Measurements from ENCODE around the gene CCDC167. TPM values are rescaled to one million over a fixed set of nuclear protein-coding genes. Genes with fewer than 3 reads are reported as not detected.

The CCDC167 gene
- total and polyA plus RNA-seq, 4 donors, result 16.6 to 57.2 (median 51.1) TPM

- 37% methylated on average over 31 of the region's 38 CpGs for WGBS (ENCODE audit: insufficient coverage)
- H3K4me3 ChIP-seq (ENCODE audit: low read depth, low read length), result no peak overlapping the region
Observed at GRCh38 chr6:37492991-37493660, 6.6 kb downstream of the CCDC167 start.

GRCh38 chr6:37492236-37492972 is 7.3 kb downstream of the CCDC167 start:
- WGBS (ENCODE audit: insufficient coverage), result 7% methylated on average over 4 of the region's 9 CpGs
- Histone ChIP-seq H3K4me3 (ENCODE audit: low read depth, low read length) (no peak overlapping the region), H3K27ac (ENCODE audit: low read depth, low read length) (peak overlapping the region; percentile 1), H3K4me1 (ENCODE audit: control insufficient read depth, insufficient read depth, low read length) (peaks cover 58% of the 10 kb centered on the region), H3K36me3 (ENCODE audit: control insufficient read depth, insufficient read depth, low read length) (peaks cover 6% of the 10 kb centered on the region), H3K27me3 (ENCODE audit: control insufficient read depth, insufficient read depth, low read length) (no peaks in the 10 kb centered on the region), H3K9me3 (ENCODE audit: control insufficient read depth, insufficient read depth, low read length) (no peaks in the 10 kb centered on the region)
- peak in 2 of 6 donors; percentile 80 to 83 for DNase-seq (ENCODE audit: low read depth in 4 of 6, low spot score in 6 of 6)

More at GRCh38 chr6:37492991-37493660, 6.6 kb downstream of the CCDC167 start:
- Histone ChIP-seq H3K27ac (ENCODE audit: low read depth, low read length) (no peak overlapping the region), H3K9me3 (ENCODE audit: control insufficient read depth, insufficient read depth, low read length) (no peaks in the 10 kb centered on the region), H3K27me3 (ENCODE audit: control insufficient read depth, insufficient read depth, low read length) (no peaks in the 10 kb centered on the region), H3K36me3 (ENCODE audit: control insufficient read depth, insufficient read depth, low read length) (peaks cover 4% of the 10 kb centered on the region), H3K4me1 (ENCODE audit: control insufficient read depth, insufficient read depth, low read length) (peaks cover 52% of the 10 kb centered on the region)
- peak in 2 of 6 donors; percentile 81 to 94 for DNase-seq (ENCODE audit: low read depth in 4 of 6, low spot score in 6 of 6)

GRCh38 chr6:37491830-37492208 is 7.9 kb downstream of the CCDC167 start:
- no peaks in the 10 kb centered on the region for H3K9me3 ChIP-seq (ENCODE audit: control insufficient read depth, insufficient read depth, low read length)
- 90% methylated on average over 5 of the region's 5 CpGs for WGBS (ENCODE audit: insufficient coverage)
- H3K36me3 ChIP-seq (ENCODE audit: control insufficient read depth, insufficient read depth, low read length), result peaks cover 6% of the 10 kb centered on the region
- H3K4me1 ChIP-seq (ENCODE audit: control insufficient read depth, insufficient read depth, low read length), result peaks cover 58% of the 10 kb centered on the region
- H3K27ac ChIP-seq (ENCODE audit: low read depth, low read length), result peak overlapping the region; percentile 1
- DNase-seq (ENCODE audit: low read depth in 4 of 6, low spot score in 6 of 6), result no peak
- no peaks in the 10 kb centered on the region for H3K27me3 ChIP-seq (ENCODE audit: control insufficient read depth, insufficient read depth, low read length)
- no peak overlapping the region for H3K4me3 ChIP-seq (ENCODE audit: low read depth, low read length)

GRCh38 chr6:37491171-37491829 is 8.4 kb downstream of the CCDC167 start:
- Histone ChIP-seq H3K4me1 (ENCODE audit: control insufficient read depth, insufficient read depth, low read length) (peaks cover 62% of the 10 kb centered on the region), H3K27me3 (ENCODE audit: control insufficient read depth, insufficient read depth, low read length) (no peaks in the 10 kb centered on the region), H3K9me3 (ENCODE audit: control insufficient read depth, insufficient read depth, low read length) (no peaks in the 10 kb centered on the region), H3K27ac (ENCODE audit: low read depth, low read length) (peak overlapping the region; percentile 38), H3K4me3 (ENCODE audit: low read depth, low read length) (no peak overlapping the region), H3K36me3 (ENCODE audit: control insufficient read depth, insufficient read depth, low read length) (peaks cover 9% of the 10 kb centered on the region)
- 32% methylated on average over 12 of the region's 12 CpGs for WGBS (ENCODE audit: insufficient coverage)
- peak in 1 of 6 donors; percentile 78 for DNase-seq (ENCODE audit: low read depth in 4 of 6, low spot score in 6 of 6)

- Histone ChIP-seq H3K27ac (ENCODE audit: low read depth, low read length) (peak overlapping the region; percentile 18), H3K27me3 (ENCODE audit: control insufficient read depth, insufficient read depth, low read length) (no peaks in the 10 kb centered on the region), H3K4me3 (ENCODE audit: low read depth, low read length) (no peak overlapping the region), H3K36me3 (ENCODE audit: control insufficient read depth, insufficient read depth, low read length) (peaks cover 10% of the 10 kb centered on the region), H3K9me3 (ENCODE audit: control insufficient read depth, insufficient read depth, low read length) (no peaks in the 10 kb centered on the region), H3K4me1 (ENCODE audit: control insufficient read depth, insufficient read depth, low read length) (peaks cover 63% of the 10 kb centered on the region)
- peak in 1 of 6 donors; percentile 80 for DNase-seq (ENCODE audit: low read depth in 4 of 6, low spot score in 6 of 6)
- WGBS (ENCODE audit: insufficient coverage), result 37% methylated on average over 9 of the region's 9 CpGs
Observed at GRCh38 chr6:37490536-37491170, 9.0 kb downstream of the CCDC167 start.

- H3K36me3 ChIP-seq (ENCODE audit: control insufficient read depth, insufficient read depth, low read length), result peaks cover 16% of the 10 kb centered on the region
- no peaks in the 10 kb centered on the region for H3K9me3 ChIP-seq (ENCODE audit: control insufficient read depth, insufficient read depth, low read length)
- H3K27ac ChIP-seq (ENCODE audit: low read depth, low read length), result no peak overlapping the region
- peak in 1 of 6 donors; percentile 55 for DNase-seq (ENCODE audit: low read depth in 4 of 6, low spot score in 6 of 6)
- 38% methylated on average over 7 of the region's 10 CpGs for WGBS (ENCODE audit: insufficient coverage)
- no peak overlapping the region for H3K4me3 ChIP-seq (ENCODE audit: low read depth, low read length)
- H3K4me1 ChIP-seq (ENCODE audit: control insufficient read depth, insufficient read depth, low read length), result peaks cover 68% of the 10 kb centered on the region
- no peaks in the 10 kb centered on the region for H3K27me3 ChIP-seq (ENCODE audit: control insufficient read depth, insufficient read depth, low read length)
Observed at GRCh38 chr6:37489697-37490336, 9.9 kb downstream of the CCDC167 start.

GRCh38 chr6:37488476-37488875 is 11.2 kb downstream of the CCDC167 start:
- no peaks in the 10 kb centered on the region for H3K27me3 ChIP-seq (ENCODE audit: control insufficient read depth, insufficient read depth, low read length)
- peaks cover 28% of the 10 kb centered on the region for H3K36me3 ChIP-seq (ENCODE audit: control insufficient read depth, insufficient read depth, low read length)
- peaks cover 74% of the 10 kb centered on the region for H3K4me1 ChIP-seq (ENCODE audit: control insufficient read depth, insufficient read depth, low read length)
- DNase-seq (ENCODE audit: low read depth in 4 of 6, low spot score in 6 of 6), result no peak
- H3K9me3 ChIP-seq (ENCODE audit: control insufficient read depth, insufficient read depth, low read length), result no peaks in the 10 kb centered on the region
- no CpG with 5 or more reads among the region's 1 CpG for WGBS (ENCODE audit: insufficient coverage)
- no peak overlapping the region for H3K4me3 ChIP-seq (ENCODE audit: low read depth, low read length)
- no peak overlapping the region for H3K27ac ChIP-seq (ENCODE audit: low read depth, low read length)

- Histone ChIP-seq H3K4me1 (ENCODE audit: control insufficient read depth, insufficient read depth, low read length) (peaks cover 68% of the 10 kb centered on the region), H3K27ac (ENCODE audit: low read depth, low read length) (no peak overlapping the region), H3K9me3 (ENCODE audit: control insufficient read depth, insufficient read depth, low read length) (no peaks in the 10 kb centered on the region), H3K27me3 (ENCODE audit: control insufficient read depth, insufficient read depth, low read length) (no peaks in the 10 kb centered on the region), H3K4me3 (ENCODE audit: low read depth, low read length) (no peak overlapping the region), H3K36me3 (ENCODE audit: control insufficient read depth, insufficient read depth, low read length) (peaks cover 35% of the 10 kb centered on the region)
- peak in 2 of 6 donors; percentile 44 to 61 for DNase-seq (ENCODE audit: low read depth in 4 of 6, low spot score in 6 of 6)
- WGBS (ENCODE audit: insufficient coverage), result 56% methylated on average over 8 of the region's 9 CpGs
Observed at GRCh38 chr6:37487591-37488380, 11.9 kb downstream of the CCDC167 start.
